ENCODE data around the gene FAM124B. TPM values are rescaled to one million over a fixed set of nuclear protein-coding genes. Genes with fewer than 3 reads are reported as not detected.

Gene FAM124B
- total and polyA plus RNA-seq, 5 experiments from 2014 or later: 0.14 to 0.18 TPM; not detected in 3

- Mint-ChIP-seq H3K4me1 (no peaks in the 10 kb centered on the region), H3K27ac (no peak overlapping the region), H3K36me3 (peaks cover 0 to 9% (median 0%) of the 10 kb centered on the region in 3 donors)
Observed at GRCh38 chr2:224343226-224343625, 58.7 kb downstream of the FAM124B start.

GRCh38 chr2:224335991-224336390, 65.9 kb downstream of the FAM124B start:
- Mint-ChIP-seq H3K27ac (peak overlapping the region in 1 of 10 donors; percentile 28), H3K4me3 (no peak overlapping the region), H3K4me1 (no peaks in the 10 kb centered on the region), H3K36me3 (no peaks in the 10 kb centered on the region), H3K9me3 (peaks cover 0 to 5% (median 0%) of the 10 kb centered on the region in 9 donors), H3K27me3 (peaks cover 0 to 10% (median 3%) of the 10 kb centered on the region in 5 donors)
- DNase-seq (no peak), ATAC-seq (no peak)
- POLR2A ChIA-PET: no interaction called here

More at GRCh38 chr2:224343226-224343625, 58.7 kb downstream of the FAM124B start:
- POLR2A ChIA-PET: no interaction called here
- ATAC-seq (no peak), DNase-seq (no peak)
- peaks cover 0 to 9% (median 3%) of the 10 kb centered on the region in 9 donors for H3K9me3 Mint-ChIP-seq
- H3K27me3 Mint-ChIP-seq: peaks cover 0 to 7% (median 2%) of the 10 kb centered on the region in 5 donors
- H3K4me3 Mint-ChIP-seq: no peak overlapping the region

GRCh38 chr2:224334726-224335125, 67.2 kb downstream of the FAM124B start:
- H3K9me3 Mint-ChIP-seq: peaks cover 0 to 5% (median 0%) of the 10 kb centered on the region in 9 donors
- H3K4me3 Mint-ChIP-seq: no peak overlapping the region
- ATAC-seq (no peak), DNase-seq (no peak)
- no peaks in the 10 kb centered on the region for H3K36me3 Mint-ChIP-seq
- no peaks in the 10 kb centered on the region for H3K4me1 Mint-ChIP-seq
- H3K27me3 Mint-ChIP-seq: peaks cover 0 to 11% (median 8%) of the 10 kb centered on the region in 5 donors
- POLR2A ChIA-PET: no interaction called here
- H3K27ac Mint-ChIP-seq: no peak overlapping the region

- Mint-ChIP-seq H3K9me3 (peaks cover 0 to 5% (median 0%) of the 10 kb centered on the region in 9 donors), H3K36me3 (no peaks in the 10 kb centered on the region), H3K27me3 (peaks cover 2 to 14% (median 8%) of the 10 kb centered on the region in 5 donors), H3K4me1 (no peaks in the 10 kb centered on the region), H3K4me3 (no peak overlapping the region), H3K27ac (no peak overlapping the region)
- ATAC-seq: no peak
- no peak for DNase-seq
- POLR2A ChIA-PET: interaction anchor here (0.7 kb wide), 1 partner anchor 577 kb away, joined by 4 read pairs; no protein-coding TSS in a partner anchor
Observed at GRCh38 chr2:224333726-224334482, 68.0 kb downstream of the FAM124B start.

- ATAC-seq (no peak), DNase-seq (no peak)
- peaks cover 0 to 2% (median 0%) of the 10 kb centered on the region in 9 donors for H3K9me3 Mint-ChIP-seq
- H3K27ac Mint-ChIP-seq: peak overlapping the region in 1 of 10 donors; percentile 3
- H3K27me3 Mint-ChIP-seq: peaks cover 10 to 31% (median 22%) of the 10 kb centered on the region in 5 donors
- H3K4me1 Mint-ChIP-seq: no peaks in the 10 kb centered on the region
- H3K36me3 Mint-ChIP-seq: no peaks in the 10 kb centered on the region
- no peak overlapping the region for H3K4me3 Mint-ChIP-seq
- POLR2A ChIA-PET: no interaction called here
Observed at GRCh38 chr2:224331698-224332097, 70.2 kb downstream of the FAM124B start.

GRCh38 chr2:224328798-224329197, 73.1 kb downstream of the FAM124B start:
- Mint-ChIP-seq H3K4me3 (no peak overlapping the region), H3K36me3 (no peaks in the 10 kb centered on the region), H3K9me3 (no peaks in the 10 kb centered on the region), H3K4me1 (no peaks in the 10 kb centered on the region), H3K27ac (no peak overlapping the region), H3K27me3 (peaks cover 10 to 30% (median 22%) of the 10 kb centered on the region in 5 donors)
- POLR2A ChIA-PET: no interaction called here
- ATAC-seq: no peak
- no peak for DNase-seq

Other genes with a start within 250 kb of the FAM124B start
- gene CUL3, start 183.3 kb upstream of the FAM124B start, total RNA-seq: 10 to 100 TPM; 96.5 to 96.8 TPM
- gene CUL3, start 183.3 kb upstream of the FAM124B start, polyA plus RNA-seq: 10 to 100 TPM; 20.0 to 57.0 (median 26.1) TPM

Data from naive thymus-derived CD8-positive, alpha-beta T cell (primary cell).